Right renal pelvis (tissue), 4 donors: ENCODE data around the gene STK32C. TPM values are rescaled to one million over a fixed set of nuclear protein-coding genes. Genes with fewer than 3 reads are reported as not detected.

Source experiments
- DNase-seq, 4 donors: peaks; one replicate each; pipeline ENCODE4 v3.0.0-alpha.2; 2013; ENCODE audit warnings: low read depth in 4 of 4, low spot score in 3 of 4, missing footprints in 1 of 4
- polyA plus RNA-seq, 4 donors: library from polyadenylated mRNA; unstranded; fragments of 120-200 nt; gene quantifications; one replicate each; pipeline ENCODE4 v1.2.1, GENCODE V29; 2013; ENCODE audit not compliant: insufficient read length in 4 of 4

STK32C gene
- polyA plus RNA-seq, 4 donors: 11.5 to 14.3 (median 12.0) TPM

- DNase-seq: no peak
Measured at GRCh38 chr10:132203256-132204077, 104.3 kb downstream of the STK32C start.

GRCh38 chr10:132202070-132202970 is 105.4 kb downstream of the STK32C start:
- no peak for DNase-seq

- DNase-seq: no peak
Measured at GRCh38 chr10:132201111-132201969, 106.4 kb downstream of the STK32C start.

- DNase-seq: no peak
Measured at GRCh38 chr10:132200344-132201110, 107.2 kb downstream of the STK32C start.

GRCh38 chr10:132199854-132200311 is 107.9 kb downstream of the STK32C start:
- no peak for DNase-seq

GRCh38 chr10:132199268-132199853 is 108.4 kb downstream of the STK32C start:
- no peak for DNase-seq

GRCh38 chr10:132198381-132199181 is 109.2 kb downstream of the STK32C start:
- no peak for DNase-seq

GRCh38 chr10:132198068-132198370 is 109.7 kb downstream of the STK32C start:
- DNase-seq: no peak

GRCh38 chr10:132197271-132198067 is 110.3 kb downstream of the STK32C start:
- no peak for DNase-seq

GRCh38 chr10:132196178-132197113 is 111.3 kb downstream of the STK32C start:
- no peak for DNase-seq

- no peak for DNase-seq
Measured at GRCh38 chr10:132195366-132196075, 112.2 kb downstream of the STK32C start.

GRCh38 chr10:132194726-132195125 is 113.0 kb downstream of the STK32C start:
- DNase-seq: no peak

GRCh38 chr10:132193907-132194552 is 113.7 kb downstream of the STK32C start:
- DNase-seq: no peak

- DNase-seq: no peak
Measured at GRCh38 chr10:132192991-132193665, 114.6 kb downstream of the STK32C start.
